Measurements from ENCODE around the gene ZNF318.
"Not testable (repeated sequence)": the region's sequence is repeated elsewhere in the genome, so short reads cannot be mapped to it uniquely, and the experiment has no call there.

The ZNF318 gene

GRCh38 chr6:43386492-43386891 lies 17.0 kb upstream of the ZNF318 start:
- no peak overlapping the region for H3K4me2 ChIP-seq (ENCODE audit: insufficient read depth, low read length, poor library complexity, severe bottlenecking)
- no peak for DNase-seq (ENCODE audit: low spot score)
- no peak overlapping the region for H3K9ac ChIP-seq (ENCODE audit: low read depth, low read length, poor library complexity)

GRCh38 chr6:43383021-43383667 lies 13.7 kb upstream of the ZNF318 start:
- H3K4me1 ChIP-seq (ENCODE audit: control insufficient read depth in 2 of 2, insufficient read depth in 1 of 2, low read depth in 1 of 2, low read length in 2 of 2) = no peaks in the 10 kb centered on the region
- no peak overlapping the region for H2BK12ac ChIP-seq (ENCODE audit: low read length)
- H3K79me1 ChIP-seq (ENCODE audit: low read depth, low read length) = no peaks in the 10 kb centered on the region
- H3K27ac ChIP-seq (replicated peaks; ENCODE audit: low read length) = no peak overlapping the region
- H2BK120ac ChIP-seq (ENCODE audit: low read depth, low read length) = no peak overlapping the region
- DNase-seq (ENCODE audit: low spot score) = no peak
- no peak overlapping the region for H3K4ac ChIP-seq (ENCODE audit: low read length)
- H3K9ac ChIP-seq (ENCODE audit: low read depth, low read length, poor library complexity) = no peak overlapping the region
- no peak overlapping the region for H3K23ac ChIP-seq (ENCODE audit: low read depth, low read length, poor library complexity)
- H3K4me3 ChIP-seq (ENCODE audit: low read length in 2 of 2) = no peak overlapping the region
- no peak overlapping the region for H2AFZ ChIP-seq (ENCODE audit: low read length)
- no peak overlapping the region for H4K8ac ChIP-seq (ENCODE audit: low read depth, low read length)
- no peak overlapping the region for H4K91ac ChIP-seq (ENCODE audit: low read depth, low read length, poor library complexity)
- no peaks in the 10 kb centered on the region for H3K36me3 ChIP-seq (replicated peaks in 1 of 2; ENCODE audit: control insufficient read depth in 2 of 2, insufficient read depth in 2 of 2, low read length in 2 of 2)
- no peaks in the 10 kb centered on the region for H3K9me3 ChIP-seq (replicated peaks in 1 of 2; ENCODE audit: control insufficient read depth in 2 of 2, insufficient read depth in 1 of 2, low read depth in 1 of 2, low read length in 2 of 2)
- no peak overlapping the region for H3K4me2 ChIP-seq (ENCODE audit: insufficient read depth, low read length, poor library complexity, severe bottlenecking)
- WGBS, 2 donors (ENCODE audit: extremely low coverage in 2 of 2, insufficient read length in 2 of 2, insufficient replicate concordance in 1 of 2) = no CpG with 5 or more reads among the region's 6 CpGs
- H3K14ac ChIP-seq (ENCODE audit: low read length) = no peak overlapping the region
- no peak overlapping the region for H3K18ac ChIP-seq (ENCODE audit: low read length)
- H2AK5ac ChIP-seq (ENCODE audit: low read depth, low read length) = no peak overlapping the region
- H2BK15ac ChIP-seq (ENCODE audit: low read length) = no peak overlapping the region
- no peak overlapping the region for H2BK5ac ChIP-seq (ENCODE audit: low read length)
- peaks cover 0 to 47% (median 0%) of the 10 kb centered on the region in 3 experiments for H3K27me3 ChIP-seq (ENCODE audit: control insufficient read depth in 3 of 3, insufficient read depth in 3 of 3, low read depth in 1 of 3, low read length in 3 of 3)

More at GRCh38 chr6:43386492-43386891, 17.0 kb upstream of the ZNF318 start:
- H3K36me3 ChIP-seq (replicated peaks in 1 of 2; ENCODE audit: control insufficient read depth in 2 of 2, insufficient read depth in 2 of 2, low read length in 2 of 2) = no peaks in the 10 kb centered on the region
- H3K27ac ChIP-seq (replicated peaks; ENCODE audit: low read length) = no peak overlapping the region
- peaks cover 0 to 21% (median 0%) of the 10 kb centered on the region in 3 experiments for H3K27me3 ChIP-seq (ENCODE audit: control insufficient read depth in 3 of 3, insufficient read depth in 3 of 3, low read depth in 1 of 3, low read length in 3 of 3)
- no peaks in the 10 kb centered on the region for H3K79me1 ChIP-seq (ENCODE audit: low read depth, low read length)
- no CpG with 5 or more reads among the region's 1 CpG for WGBS, 2 donors (ENCODE audit: extremely low coverage in 2 of 2, insufficient read length in 2 of 2, insufficient replicate concordance in 1 of 2)
- no peak overlapping the region for H3K14ac ChIP-seq (ENCODE audit: low read length)
- H2BK5ac ChIP-seq (ENCODE audit: low read length) = no peak overlapping the region
- no peak overlapping the region for H3K4me3 ChIP-seq (ENCODE audit: low read length in 2 of 2)
- no peak overlapping the region for H3K18ac ChIP-seq (ENCODE audit: low read length)
- H2AK5ac ChIP-seq (ENCODE audit: low read depth, low read length) = no peak overlapping the region
- H3K9me3 ChIP-seq (replicated peaks in 1 of 2; ENCODE audit: control insufficient read depth in 2 of 2, insufficient read depth in 1 of 2, low read depth in 1 of 2, low read length in 2 of 2) = no peaks in the 10 kb centered on the region
- H4K8ac ChIP-seq (ENCODE audit: low read depth, low read length) = no peak overlapping the region
- no peak overlapping the region for H3K23ac ChIP-seq (ENCODE audit: low read depth, low read length, poor library complexity)
- no peak overlapping the region for H2BK120ac ChIP-seq (ENCODE audit: low read depth, low read length)
- no peak overlapping the region for H4K91ac ChIP-seq (ENCODE audit: low read depth, low read length, poor library complexity)
- H3K4ac ChIP-seq (ENCODE audit: low read length) = no peak overlapping the region
- no peak overlapping the region for H2BK15ac ChIP-seq (ENCODE audit: low read length)
- no peak overlapping the region for H2BK12ac ChIP-seq (ENCODE audit: low read length)
- peak overlapping the region; percentile 40 for H2AFZ ChIP-seq (ENCODE audit: low read length)
- peaks cover 2 to 6% of the 10 kb centered on the region in 2 donors for H3K4me1 ChIP-seq (ENCODE audit: control insufficient read depth in 2 of 2, insufficient read depth in 1 of 2, low read depth in 1 of 2, low read length in 2 of 2)

GRCh38 chr6:43380858-43381257 lies 11.4 kb upstream of the ZNF318 start:
- H4K8ac ChIP-seq (ENCODE audit: low read depth, low read length) = not testable (repeated sequence)

GRCh38 chr6:43378631-43379030 lies 9.2 kb upstream of the ZNF318 start:
- no peaks in the 10 kb centered on the region for H3K36me3 ChIP-seq (replicated peaks in 1 of 2; ENCODE audit: control insufficient read depth in 2 of 2, insufficient read depth in 2 of 2, low read length in 2 of 2)
- no peak overlapping the region for H4K91ac ChIP-seq (ENCODE audit: low read depth, low read length, poor library complexity)
- H2BK15ac ChIP-seq (ENCODE audit: low read length) = no peak overlapping the region
- H3K4me1 ChIP-seq (ENCODE audit: control insufficient read depth in 2 of 2, insufficient read depth in 1 of 2, low read depth in 1 of 2, low read length in 2 of 2) = no peaks in the 10 kb centered on the region
- H2AFZ ChIP-seq (ENCODE audit: low read length) = no peak overlapping the region
- H3K27me3 ChIP-seq (ENCODE audit: control insufficient read depth in 3 of 3, insufficient read depth in 3 of 3, low read depth in 1 of 3, low read length in 3 of 3) = peaks cover 0 to 42% (median 0%) of the 10 kb centered on the region in 3 experiments
- no peak overlapping the region for H3K4ac ChIP-seq (ENCODE audit: low read length)
- no peak overlapping the region for H3K9ac ChIP-seq (ENCODE audit: low read depth, low read length, poor library complexity)
- no peak overlapping the region for H3K18ac ChIP-seq (ENCODE audit: low read length)
- no peaks in the 10 kb centered on the region for H3K9me3 ChIP-seq (replicated peaks in 1 of 2; ENCODE audit: control insufficient read depth in 2 of 2, insufficient read depth in 1 of 2, low read depth in 1 of 2, low read length in 2 of 2)
- H3K14ac ChIP-seq (ENCODE audit: low read length) = no peak overlapping the region
- H3K27ac ChIP-seq (replicated peaks; ENCODE audit: low read length) = no peak overlapping the region
- H3K4me2 ChIP-seq (ENCODE audit: insufficient read depth, low read length, poor library complexity, severe bottlenecking) = no peak overlapping the region
- no peak overlapping the region for H4K8ac ChIP-seq (ENCODE audit: low read depth, low read length)
- WGBS, 2 donors (ENCODE audit: extremely low coverage in 2 of 2, insufficient read length in 2 of 2, insufficient replicate concordance in 1 of 2) = no CpG with 5 or more reads among the region's 3 CpGs
- no peak overlapping the region for H3K23ac ChIP-seq (ENCODE audit: low read depth, low read length, poor library complexity)
- no peak for DNase-seq (ENCODE audit: low spot score)
- no peak overlapping the region for H2BK12ac ChIP-seq (ENCODE audit: low read length)
- H2BK120ac ChIP-seq (ENCODE audit: low read depth, low read length) = no peak overlapping the region
- no peak overlapping the region for H2BK5ac ChIP-seq (ENCODE audit: low read length)
- H2AK5ac ChIP-seq (ENCODE audit: low read depth, low read length) = no peak overlapping the region
- H3K79me1 ChIP-seq (ENCODE audit: low read depth, low read length) = no peaks in the 10 kb centered on the region
- H3K4me3 ChIP-seq (ENCODE audit: low read length in 2 of 2) = no peak overlapping the region

More at GRCh38 chr6:43380858-43381257, 11.4 kb upstream of the ZNF318 start:
- H3K9ac ChIP-seq (ENCODE audit: low read depth, low read length, poor library complexity); H3K27ac ChIP-seq (replicated peaks; ENCODE audit: low read length); H2BK5ac ChIP-seq (ENCODE audit: low read length); H3K18ac ChIP-seq (ENCODE audit: low read length); H3K9me3 ChIP-seq (replicated peaks in 1 of 2; ENCODE audit: control insufficient read depth in 2 of 2, insufficient read depth in 1 of 2, low read depth in 1 of 2, low read length in 2 of 2); H2AK5ac ChIP-seq (ENCODE audit: low read depth, low read length); H3K79me1 ChIP-seq (ENCODE audit: low read depth, low read length); H3K23ac ChIP-seq (ENCODE audit: low read depth, low read length, poor library complexity); H3K36me3 ChIP-seq (replicated peaks in 1 of 2; ENCODE audit: control insufficient read depth in 2 of 2, insufficient read depth in 2 of 2, low read length in 2 of 2); DNase-seq (ENCODE audit: low spot score); H2BK12ac ChIP-seq (ENCODE audit: low read length); H4K91ac ChIP-seq (ENCODE audit: low read depth, low read length, poor library complexity); H2BK120ac ChIP-seq (ENCODE audit: low read depth, low read length); H2AFZ ChIP-seq (ENCODE audit: low read length); H2BK15ac ChIP-seq (ENCODE audit: low read length); H3K14ac ChIP-seq (ENCODE audit: low read length); H3K4me2 ChIP-seq (ENCODE audit: insufficient read depth, low read length, poor library complexity, severe bottlenecking); H3K4ac ChIP-seq (ENCODE audit: low read length); H3K4me3 ChIP-seq (ENCODE audit: low read length in 2 of 2); H3K4me1 ChIP-seq (ENCODE audit: control insufficient read depth in 2 of 2, insufficient read depth in 1 of 2, low read depth in 1 of 2, low read length in 2 of 2): not testable (repeated sequence)
- peaks cover 0 to 51% (median 0%) of the 10 kb centered on the region in 3 experiments for H3K27me3 ChIP-seq (ENCODE audit: control insufficient read depth in 3 of 3, insufficient read depth in 3 of 3, low read depth in 1 of 3, low read length in 3 of 3)
- WGBS, 2 donors (ENCODE audit: extremely low coverage in 2 of 2, insufficient read length in 2 of 2, insufficient replicate concordance in 1 of 2) = no CpG with 5 or more reads among the region's 9 CpGs

All from neuronal stem cell (in vitro differentiated cells).